Mucosa of descending colon (tissue), 3 donors: ENCODE results near the gene STON2. TPM values are rescaled to one million over a fixed set of nuclear protein-coding genes. Genes with fewer than 3 reads are reported as not detected.

ENCODE experiments used
- ATAC-seq: fragments of 200-7000 bp; cut with Tn5 transposase; one replicate; pipeline ENCODE4 v1.9.1; 2020; ENCODE audit warnings: mild to moderate bottlenecking, moderate library complexity
- DNase-seq, 3 donors: peaks; one replicate each; pipeline ENCODE4 v3.0.0-alpha.2; 2020
- H3K36me3 ChIP-seq: fragments of 200-600 bp; one replicate; pipeline ENCODE4 v1.8.0; 2021; ENCODE audit warnings: low read depth, mild to moderate bottlenecking
- H3K4me1 ChIP-seq: fragments of 200-600 bp; one replicate; pipeline ENCODE4 v1.8.0; 2021; ENCODE audit warnings: low read depth, mild to moderate bottlenecking
- H3K4me3 ChIP-seq: fragments of 200-600 bp; one replicate; pipeline ENCODE4 v1.8.0; 2021; ENCODE audit warnings: mild to moderate bottlenecking
- H3K9me3 ChIP-seq: fragments of 200-600 bp; one replicate; pipeline ENCODE4 v1.8.0; 2021; ENCODE audit warnings: mild to moderate bottlenecking
- CTCF ChIP-seq: fragments of 200-600 bp; IDR thresholded peaks from one replicate; pipeline ENCODE4 v1.8.0; 2022; ENCODE audit warnings: antibody characterized with exemption, mild to moderate bottlenecking
- intact Hi-C, 2 donors: fragments of 100-400 bp; cut with DNase I in 1 of 2; cut with micrococcal nuclease in 1 of 2; formaldehyde crosslinking; loops; one replicate each; pipeline versions ENCODE4 v1.11.0 to v1.11.1; 2022; cut with DNase I, micrococcal nuclease
- total RNA-seq, 3 donors: library from RNA; stranded (reverse); fragmentation: NEBNext Ultra II Directional in 2 of 3; extraction: Animal tissue kit (Norgen Biotek cat#: 25700) in 2 of 3; gene quantifications; one replicate each; pipeline versions ENCODE4 v1.2.1 to v1.2.4, GENCODE V29; 2021 to 2023
- donor health status: DM: no; HTN: no; CAD: no; lungs with moderate emphysema.
- donor health status: DM: no; HTN: no; CAD: no.
- donor health status: DM: no; HTN: yes; CAD: no.

STON2 gene
- total RNA-seq, 3 donors from 2014 or later = 17.1 to 31.1 (median 20.7) TPM

GRCh38 chr14:81416194-81416952 lies 16.2 kb upstream of the STON2 start:
- ATAC-seq (peak; percentile 26), DNase-seq (no peak)
- Histone ChIP-seq H3K36me3 (no peaks in the 10 kb centered on the region), H3K4me3 (no peak overlapping the region), H3K9me3 (peaks cover 3% of the 10 kb centered on the region), H3K4me1 (no peaks in the 10 kb centered on the region)
- intact Hi-C loops = no loop called here
- no peak for TF ChIP-seq CTCF

- Histone ChIP-seq H3K4me1 (no peaks in the 10 kb centered on the region), H3K9me3 (peaks cover 3% of the 10 kb centered on the region), H3K4me3 (no peak overlapping the region), H3K36me3 (no peaks in the 10 kb centered on the region)
- peak; percentile 76 for ATAC-seq
- no peak for DNase-seq
- intact Hi-C loops = no loop called here
- TF ChIP-seq CTCF = no peak
Observed at GRCh38 chr14:81415781-81416180, 15.7 kb upstream of the STON2 start.

- ATAC-seq (no peak), DNase-seq (no peak)
- H3K4me3 ChIP-seq = no peak overlapping the region
- intact Hi-C loops = no loop called here
- no peaks in the 10 kb centered on the region for H3K36me3 ChIP-seq
- no peaks in the 10 kb centered on the region for H3K4me1 ChIP-seq
- H3K9me3 ChIP-seq = peaks cover 3% of the 10 kb centered on the region
- TF ChIP-seq CTCF = no peak
Observed at GRCh38 chr14:81414123-81414522, 14.0 kb upstream of the STON2 start.

GRCh38 chr14:81412779-81413178 lies 12.7 kb upstream of the STON2 start:
- H3K4me1 ChIP-seq = no peaks in the 10 kb centered on the region
- H3K9me3 ChIP-seq = no peaks in the 10 kb centered on the region
- no peak for TF ChIP-seq CTCF
- intact Hi-C loops = no loop called here
- H3K36me3 ChIP-seq = no peaks in the 10 kb centered on the region
- no peak overlapping the region for H3K4me3 ChIP-seq
- DNase-seq = no peak
- ATAC-seq = no peak

- Histone ChIP-seq H3K9me3 (no peaks in the 10 kb centered on the region), H3K4me3 (no peak overlapping the region), H3K36me3 (no peaks in the 10 kb centered on the region), H3K4me1 (no peaks in the 10 kb centered on the region)
- intact Hi-C loops = no loop called here
- ATAC-seq = no peak
- TF ChIP-seq CTCF = no peak
- DNase-seq = no peak
Observed at GRCh38 chr14:81408595-81408994, 8.5 kb upstream of the STON2 start.
